ENCODE measurements around the gene COL28A1. TPM values are rescaled to one million over a fixed set of nuclear protein-coding genes. Genes with fewer than 3 reads are reported as not detected.

The COL28A1 gene
- total RNA-seq, 4 donors from 2014 or later = 0.60 to 4.4 (median 4.1) TPM

DNA sequence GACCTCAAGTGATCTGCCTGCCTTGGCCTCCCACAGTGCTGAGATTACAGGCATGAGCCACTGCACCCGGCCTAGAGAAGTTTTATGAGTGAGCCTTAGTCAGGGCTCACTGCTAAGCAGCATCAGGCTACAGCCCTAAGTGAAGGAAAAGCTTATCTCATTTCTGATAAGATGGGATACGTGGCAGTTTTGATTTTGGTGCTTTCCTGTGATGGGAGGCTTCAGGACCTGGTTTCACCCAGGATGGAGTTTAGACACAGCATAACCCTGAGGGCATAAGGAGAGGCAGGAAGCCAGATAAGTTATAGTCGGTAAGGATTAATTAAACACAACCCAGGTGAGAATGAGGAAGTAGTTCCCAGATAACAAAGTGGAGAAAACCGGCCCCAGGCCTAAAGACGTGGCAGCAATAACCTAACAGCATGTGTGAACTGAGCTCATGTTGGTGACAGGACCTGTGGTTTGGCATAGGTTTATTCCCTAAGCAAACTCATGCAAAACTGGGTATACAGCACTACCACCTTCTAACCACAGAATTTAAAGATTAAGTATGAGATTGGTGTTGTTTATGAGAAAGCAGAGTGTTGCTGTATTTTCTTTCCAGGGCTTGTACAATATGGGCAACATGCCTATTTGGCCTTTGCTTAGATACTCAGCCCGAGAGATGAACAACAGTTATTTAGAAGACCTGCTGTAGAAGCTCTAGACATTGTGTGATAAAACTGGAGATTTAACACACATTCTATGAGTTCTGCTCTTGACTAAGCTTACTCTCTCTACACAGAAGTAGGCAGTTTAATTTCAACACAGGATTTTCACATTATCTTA is 119.4 kb downstream of the COL28A1 start:
- peak in 2 of 3 donors; percentile 7 to 8 for TF ChIP-seq POLR2AphosphoS5 (IDR thresholded peaks at IDR 0.05)
- no peak for TF ChIP-seq EP300 (IDR thresholded peaks at IDR 0.05; ENCODE audit: low read depth)
- no peaks in the 10 kb centered on the region for H3K27me3 ChIP-seq
- no peaks in the 10 kb centered on the region for H3K36me3 ChIP-seq
- 39 to 47% methylated on average over 5 to 6 of the region's 6 CpGs for WGBS, 2 donors (ENCODE audit: low coverage in 1 of 2)
- H3K9me3 ChIP-seq = no peaks in the 10 kb centered on the region
- peak; percentile 65 for DNase-seq
- intact Hi-C loops (cut with DNase I; ENCODE audit: low total_unique reads) = no loop called here
- H3K4me1 ChIP-seq = peaks cover 8 to 28% (median 20%) of the 10 kb centered on the region in 4 donors
- no peak overlapping the region for H3K4me3 ChIP-seq
- in situ Hi-C loops (cut with MboI; ENCODE audit: low pct_ligation_motif_present in 1 of 4, low pct_unique_long_range_greater_than_20kb in 1 of 4, low sequenced_read_pairs in 3 of 4) = no loop called here
- H3K27ac ChIP-seq = peak overlapping the region; percentile 72 to 83 (median 82)

DNA sequence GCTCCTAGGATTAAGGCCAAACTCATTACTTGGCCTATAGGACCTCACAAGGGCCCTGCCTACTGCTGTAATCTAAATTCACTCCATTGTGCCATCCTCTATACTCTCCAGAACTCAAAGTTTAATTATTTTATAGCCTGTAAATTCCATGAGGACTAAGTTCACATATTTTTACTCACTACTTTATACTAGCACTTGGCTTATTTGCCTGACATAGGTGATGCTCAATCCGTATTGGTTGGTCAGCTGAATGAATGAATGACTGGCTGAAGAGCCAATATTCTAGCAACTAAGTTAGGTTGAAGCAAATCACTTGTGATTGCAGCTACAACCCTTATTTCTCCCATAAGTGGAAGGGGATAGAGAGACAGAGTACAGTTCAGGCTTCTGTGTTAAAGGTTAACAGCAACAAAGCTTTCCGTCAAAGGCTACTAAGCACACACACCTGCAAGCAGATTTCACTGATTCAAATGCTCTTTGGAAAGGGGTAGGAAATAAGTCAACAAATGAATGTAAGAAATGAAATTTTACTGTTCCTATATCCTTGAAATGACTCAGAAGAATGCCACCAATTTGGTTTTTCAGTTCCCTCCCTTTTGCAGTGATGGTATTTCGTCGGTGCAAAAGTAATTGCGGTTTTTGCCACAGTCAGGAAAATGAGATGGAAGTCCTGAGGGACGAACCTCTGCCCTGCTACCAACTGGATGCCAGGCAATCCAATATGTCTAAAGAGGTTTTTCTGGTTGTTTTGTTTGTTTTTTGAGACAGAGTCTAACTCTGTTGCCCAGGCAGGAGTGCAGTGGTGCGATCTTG is 120.7 kb downstream of the COL28A1 start:
- Histone ChIP-seq H3K4me1 (peaks cover 8 to 40% (median 21%) of the 10 kb centered on the region in 4 donors), H3K36me3 (no peaks in the 10 kb centered on the region), H3K27me3 (no peaks in the 10 kb centered on the region), H3K4me3 (no peak overlapping the region), H3K9me3 (no peaks in the 10 kb centered on the region), H3K27ac (peak overlapping the region; percentile 72 to 83 (median 82))
- in situ Hi-C loops (cut with MboI; ENCODE audit: low pct_ligation_motif_present in 1 of 4, low pct_unique_long_range_greater_than_20kb in 1 of 4, low sequenced_read_pairs in 3 of 4) (no loop called here), intact Hi-C loops (cut with DNase I; ENCODE audit: low total_unique reads) (no loop called here)
- TF ChIP-seq POLR2A (IDR thresholded peaks at IDR 0.05) = no peak
- TF ChIP-seq EP300 (IDR thresholded peaks at IDR 0.05; ENCODE audit: low read depth) = no peak
- TF ChIP-seq, protein P1, sequence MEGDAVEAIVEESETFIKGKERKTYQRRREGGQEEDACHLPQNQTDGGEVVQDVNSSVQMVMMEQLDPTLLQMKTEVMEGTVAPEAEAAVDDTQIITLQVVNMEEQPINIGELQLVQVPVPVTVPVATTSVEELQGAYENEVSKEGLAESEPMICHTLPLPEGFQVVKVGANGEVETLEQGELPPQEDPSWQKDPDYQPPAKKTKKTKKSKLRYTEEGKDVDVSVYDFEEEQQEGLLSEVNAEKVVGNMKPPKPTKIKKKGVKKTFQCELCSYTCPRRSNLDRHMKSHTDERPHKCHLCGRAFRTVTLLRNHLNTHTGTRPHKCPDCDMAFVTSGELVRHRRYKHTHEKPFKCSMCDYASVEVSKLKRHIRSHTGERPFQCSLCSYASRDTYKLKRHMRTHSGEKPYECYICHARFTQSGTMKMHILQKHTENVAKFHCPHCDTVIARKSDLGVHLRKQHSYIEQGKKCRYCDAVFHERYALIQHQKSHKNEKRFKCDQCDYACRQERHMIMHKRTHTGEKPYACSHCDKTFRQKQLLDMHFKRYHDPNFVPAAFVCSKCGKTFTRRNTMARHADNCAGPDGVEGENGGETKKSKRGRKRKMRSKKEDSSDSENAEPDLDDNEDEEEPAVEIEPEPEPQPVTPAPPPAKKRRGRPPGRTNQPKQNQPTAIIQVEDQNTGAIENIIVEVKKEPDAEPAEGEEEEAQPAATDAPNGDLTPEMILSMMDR (IDR thresholded peaks at IDR 0.05) = no peak
- TF ChIP-seq POLR2AphosphoS5 (IDR thresholded peaks at IDR 0.05) = peak in 1 of 3 donors; percentile 40
- no peak for DNase-seq
- WGBS, 2 donors (ENCODE audit: low coverage in 1 of 2) = 61 to 65% methylated on average over 6 to 7 of the region's 7 CpGs

DNA sequence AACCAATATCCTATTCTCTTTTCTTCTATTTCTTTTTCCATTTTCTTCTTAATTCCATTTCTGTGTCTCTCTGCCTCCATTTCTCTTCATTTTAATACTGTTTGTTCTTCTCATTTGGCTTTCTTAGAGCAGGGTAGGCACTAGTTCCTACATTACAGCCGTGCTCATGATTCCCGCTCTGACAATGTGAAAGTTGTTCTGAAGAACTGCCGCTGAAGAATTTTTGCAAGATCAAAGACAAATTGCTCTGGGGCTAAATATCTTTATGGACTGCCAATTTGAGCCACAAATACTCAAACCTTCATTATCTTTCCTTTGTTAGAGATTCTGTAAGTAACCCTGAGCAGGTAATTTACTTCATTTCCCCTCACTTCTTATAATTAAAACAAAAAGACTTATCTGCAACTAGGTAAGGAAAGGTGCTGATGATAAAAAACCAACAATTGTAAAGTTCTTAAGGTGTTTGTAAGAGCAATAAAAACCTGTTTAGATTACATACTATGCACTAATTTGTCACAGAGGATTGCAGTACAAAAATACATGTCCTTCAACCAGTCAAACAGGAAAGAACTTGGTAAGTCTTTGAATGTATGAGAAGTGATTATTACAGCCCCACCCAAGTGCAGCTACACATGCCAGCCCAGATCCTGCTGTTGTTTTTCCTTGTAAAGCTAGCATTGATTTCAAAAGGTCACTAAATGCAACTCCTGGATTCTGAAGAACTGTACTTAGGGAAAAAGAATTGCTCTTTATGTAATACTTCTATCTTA is 127.5 kb downstream of the COL28A1 start:
- Histone ChIP-seq H3K4me3 (peak overlapping the region in 2 of 4 donors; percentile 2 to 31), H3K27me3 (no peaks in the 10 kb centered on the region), H3K36me3 (no peaks in the 10 kb centered on the region), H3K27ac (peak overlapping the region; percentile 44 to 80 (median 70)), H3K9me3 (no peaks in the 10 kb centered on the region), H3K4me1 (peaks cover 0 to 27% (median 11%) of the 10 kb centered on the region in 4 donors)
- 38% methylated on average over 3 of the region's 3 CpGs; no CpG with 5 or more reads in 1 of the 2 donors for WGBS, 2 donors (ENCODE audit: low coverage in 1 of 2)
- intact Hi-C loops (cut with DNase I; ENCODE audit: low total_unique reads) (no loop called here), in situ Hi-C loops (cut with MboI; ENCODE audit: low pct_ligation_motif_present in 1 of 4, low pct_unique_long_range_greater_than_20kb in 1 of 4, low sequenced_read_pairs in 3 of 4) (no loop called here)
- TF ChIP-seq POLR2A (IDR thresholded peaks at IDR 0.05) (no peak), POLR2AphosphoS5 (IDR thresholded peaks at IDR 0.05) (peak in 2 of 3 donors; percentile 47 to 58)
- peak; percentile 59 for DNase-seq

DNA sequence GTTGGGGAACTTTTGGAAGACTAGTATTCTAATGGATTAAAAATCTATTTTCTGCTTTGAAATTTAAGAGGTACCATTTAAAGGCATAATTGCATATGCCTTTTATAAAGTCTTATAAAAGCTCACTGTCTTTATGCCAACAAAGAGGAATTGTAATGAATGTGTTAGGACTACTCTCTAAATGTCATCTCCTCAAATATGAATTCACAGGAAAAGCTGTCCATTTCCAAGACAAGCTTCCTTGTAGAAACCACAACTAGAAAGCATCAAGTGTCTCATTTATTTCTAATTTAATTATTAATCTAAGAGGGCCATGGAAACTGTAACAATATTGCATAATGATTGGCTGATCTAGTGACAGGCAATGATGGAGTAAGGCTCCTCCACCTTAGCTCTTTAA is 130.2 kb downstream of the COL28A1 start:
- DNase-seq = no peak
- TF ChIP-seq, protein P1 (IDR thresholded peaks at IDR 0.05) = no peak
- TF ChIP-seq EP300 (IDR thresholded peaks at IDR 0.05; ENCODE audit: low read depth) (no peak), POLR2AphosphoS5 (IDR thresholded peaks at IDR 0.05) (no peak), POLR2A (IDR thresholded peaks at IDR 0.05) (no peak)
- H3K9me3 ChIP-seq = no peaks in the 10 kb centered on the region
- H3K4me3 ChIP-seq = no peak overlapping the region
- peaks cover 0 to 20% (median 11%) of the 10 kb centered on the region in 4 donors for H3K4me1 ChIP-seq
- intact Hi-C loops (cut with DNase I; ENCODE audit: low total_unique reads) = no loop called here
- no peaks in the 10 kb centered on the region for H3K27me3 ChIP-seq
- H3K27ac ChIP-seq = no peak overlapping the region
- no peaks in the 10 kb centered on the region for H3K36me3 ChIP-seq
- in situ Hi-C loops (cut with MboI; ENCODE audit: low pct_ligation_motif_present in 1 of 4, low pct_unique_long_range_greater_than_20kb in 1 of 4, low sequenced_read_pairs in 3 of 4) = no loop called here
